HG03378 (cell line): ENCODE measurements around the gene CCL28.
"Not testable (repeated sequence)": the region's sequence is repeated elsewhere in the genome, so short reads cannot be mapped to it uniquely, and the experiment has no call there.

ENCODE experiments used
- ATAC-seq: cut with Tn5 transposase; IDR thresholded peaks from one replicate; pipeline ENCODE4 v1.9.1; 2021; ENCODE audit warnings: mild to moderate bottlenecking, moderate library complexity; ENCODE audit not compliant: unreplicated experiment

Gene CCL28, protein sequence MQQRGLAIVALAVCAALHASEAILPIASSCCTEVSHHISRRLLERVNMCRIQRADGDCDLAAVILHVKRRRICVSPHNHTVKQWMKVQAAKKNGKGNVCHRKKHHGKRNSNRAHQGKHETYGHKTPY

DNA sequence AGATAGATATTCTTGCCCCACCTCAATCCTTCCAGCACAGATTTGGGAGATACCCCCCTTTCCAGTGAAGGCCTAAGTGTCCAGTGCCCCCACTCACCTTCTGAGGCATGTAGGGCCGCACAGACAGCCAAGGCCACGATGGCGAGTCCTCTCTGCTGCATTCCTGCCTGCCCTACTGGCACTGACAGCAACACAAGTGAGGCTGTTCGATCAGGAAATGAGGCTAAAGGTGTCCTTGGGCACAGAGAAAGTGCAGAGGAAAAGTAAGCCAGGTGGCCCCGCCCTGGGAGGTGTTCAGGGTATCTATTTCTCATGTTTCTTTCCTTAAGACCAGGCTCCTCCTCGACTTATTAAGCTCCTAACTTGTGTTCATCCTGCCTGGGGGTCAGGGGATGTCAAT, at the start of gene CCL28:
Gene CCL28, minus strand, starts transcription at position 236 of the 400 bp plus-strand sequence. Its CDS starts 75 bp downstream, at position 161.
- no peak for ATAC-seq

DNA sequence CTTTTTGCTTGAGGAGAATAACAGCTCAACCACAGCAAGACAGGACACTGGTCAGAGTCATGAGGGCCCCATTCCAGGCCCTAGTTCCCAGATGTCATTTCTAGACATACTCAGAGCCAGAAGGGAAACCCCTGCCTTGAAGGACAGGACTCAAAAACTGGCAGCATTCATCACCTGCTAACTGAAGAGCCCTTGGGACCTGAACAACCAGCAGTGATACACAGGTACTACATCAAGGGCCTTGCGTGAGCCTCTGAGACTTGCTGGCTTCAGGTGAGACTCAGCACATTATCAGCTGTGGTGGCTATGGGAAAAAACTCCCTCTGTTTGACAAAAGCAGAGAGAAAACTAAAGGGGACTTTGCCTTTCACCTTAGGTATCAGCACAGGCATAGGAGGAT, 48.9 kb upstream of the CCL28 start:
- ATAC-seq: no peak

- no peak for ATAC-seq
Measured at GRCh38 chr5:43456556-43456955, 44.4 kb upstream of the CCL28 start.

DNA sequence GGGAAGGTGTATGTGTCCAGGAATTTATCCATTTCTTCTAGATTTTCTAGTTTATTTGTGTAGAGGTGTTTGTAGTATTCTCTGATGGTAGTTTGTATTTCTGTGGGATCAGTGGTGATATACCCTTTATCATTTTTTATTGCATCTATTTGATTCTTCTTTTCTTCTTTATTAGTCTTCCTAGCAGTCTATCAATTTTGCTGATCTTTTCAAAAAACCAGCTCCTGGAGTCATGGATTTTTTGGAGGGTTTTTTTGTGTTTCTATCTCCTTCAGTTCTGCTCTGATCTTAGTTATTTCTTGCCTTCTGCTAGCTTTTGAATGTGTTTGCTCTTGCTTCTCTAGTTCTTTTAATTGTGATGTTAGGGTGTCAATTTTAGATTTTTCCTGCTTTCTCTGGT, 29.4 kb upstream of the CCL28 start:
- ATAC-seq: not testable (repeated sequence)

DNA sequence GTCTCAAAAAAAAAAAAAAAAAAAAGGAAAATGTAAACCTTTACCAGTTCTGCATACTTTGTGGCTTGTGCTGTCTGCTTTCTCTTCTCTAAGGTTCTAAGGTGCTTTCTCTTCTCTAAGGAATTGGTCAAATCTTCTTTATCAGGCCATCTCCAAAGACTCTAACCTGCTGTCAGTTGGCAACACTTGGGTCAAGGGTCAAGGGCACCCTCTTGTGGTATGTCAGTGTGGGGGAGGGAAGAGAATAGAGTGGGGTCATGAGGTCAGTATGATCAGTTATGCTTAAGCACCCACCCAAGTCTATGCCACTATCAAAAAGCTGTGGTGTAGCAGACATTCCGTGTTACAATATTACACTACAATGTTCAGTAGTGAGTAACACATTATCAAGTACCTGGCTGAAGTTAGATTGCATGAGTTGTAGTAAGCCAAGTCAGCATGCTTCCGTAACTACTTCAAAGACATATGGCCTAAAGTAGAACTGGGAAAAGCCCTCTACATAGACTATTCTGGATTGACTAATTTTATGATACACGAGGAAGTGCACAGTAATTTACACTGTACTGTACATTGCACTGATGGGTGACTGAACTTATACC, 25.0 kb upstream of the CCL28 start:
- no peak for ATAC-seq

GRCh38 chr5:43433382-43433781, 21.2 kb upstream of the CCL28 start:
- no peak for ATAC-seq

- ATAC-seq: no peak
Measured at GRCh38 chr5:43432486-43433375, 20.5 kb upstream of the CCL28 start.

DNA sequence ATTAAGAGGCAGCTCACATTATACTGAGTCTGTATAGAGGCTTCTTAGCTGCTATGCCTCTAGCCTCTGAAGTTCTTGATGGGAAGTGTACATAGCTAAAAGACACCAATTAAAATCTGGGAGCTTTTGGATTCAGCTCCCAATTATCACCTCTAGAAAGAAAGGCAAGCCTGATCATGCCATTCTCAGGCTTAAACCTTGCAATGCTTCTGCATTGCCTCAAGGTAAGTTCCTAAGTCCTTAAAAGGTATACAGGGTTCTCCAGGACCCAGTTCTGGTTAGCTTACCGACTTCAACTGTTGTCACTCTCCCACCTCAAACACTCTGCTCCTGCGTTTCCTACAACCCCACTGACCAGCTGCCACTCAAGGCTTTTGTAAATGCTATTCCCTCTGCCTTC, 17.5 kb upstream of the CCL28 start:
- ATAC-seq: no peak

DNA sequence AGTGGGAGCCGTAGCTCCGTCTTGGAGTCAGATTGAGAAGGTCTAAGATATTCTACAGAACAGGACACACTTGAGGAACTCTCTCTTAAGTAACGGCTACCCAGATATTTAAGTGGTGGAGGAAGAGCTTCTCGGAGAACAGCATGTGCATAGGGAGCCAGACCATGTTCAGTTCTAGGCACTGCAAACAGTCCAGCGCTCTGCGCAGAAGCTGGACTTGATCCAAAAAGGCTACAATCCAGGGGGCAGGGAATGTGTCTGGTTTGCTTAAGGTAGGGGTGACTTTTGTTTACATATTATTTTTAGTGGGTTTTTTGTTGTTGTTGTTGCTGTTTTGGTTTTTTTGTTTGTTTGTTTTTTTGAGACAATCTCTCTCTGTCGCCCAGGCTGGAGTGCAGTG, 16.8 kb upstream of the CCL28 start:
- ATAC-seq: no peak

GRCh38 chr5:43427306-43427705, 15.1 kb upstream of the CCL28 start:
- ATAC-seq: no peak

DNA sequence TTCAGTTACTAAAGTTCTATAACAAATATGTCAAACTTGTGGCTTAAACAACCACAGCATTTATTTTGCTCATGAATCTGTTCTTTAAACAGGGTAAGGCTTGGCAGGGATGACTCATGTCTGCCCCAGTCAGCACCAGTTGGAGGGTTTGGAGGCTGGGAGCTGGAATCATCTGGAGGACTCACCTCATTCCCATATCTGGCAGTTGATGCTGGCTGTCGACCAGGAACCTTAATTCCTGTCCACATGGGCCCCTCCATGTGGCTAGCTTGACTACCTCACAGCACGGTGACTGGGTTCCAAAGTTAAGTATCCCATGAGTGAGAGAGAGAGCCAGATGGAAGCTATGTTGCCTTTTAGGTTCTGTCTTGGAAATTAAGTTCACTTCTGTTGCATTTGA, 13.8 kb upstream of the CCL28 start:
- no peak for ATAC-seq

GRCh38 chr5:43423086-43423485, 10.9 kb upstream of the CCL28 start:
- ATAC-seq: not testable (repeated sequence)

GRCh38 chr5:43422143-43422542, 10.0 kb upstream of the CCL28 start:
- no peak for ATAC-seq

GRCh38 chr5:43421450-43422133, 9.4 kb upstream of the CCL28 start:
- ATAC-seq: no peak

- ATAC-seq: no peak
Measured at GRCh38 chr5:43420241-43420640, 8.1 kb upstream of the CCL28 start.

- no peak for ATAC-seq
Measured at GRCh38 chr5:43418561-43418960, 6.4 kb upstream of the CCL28 start.

GRCh38 chr5:43416803-43417394, 4.7 kb upstream of the CCL28 start:
- no peak for ATAC-seq

DNA sequence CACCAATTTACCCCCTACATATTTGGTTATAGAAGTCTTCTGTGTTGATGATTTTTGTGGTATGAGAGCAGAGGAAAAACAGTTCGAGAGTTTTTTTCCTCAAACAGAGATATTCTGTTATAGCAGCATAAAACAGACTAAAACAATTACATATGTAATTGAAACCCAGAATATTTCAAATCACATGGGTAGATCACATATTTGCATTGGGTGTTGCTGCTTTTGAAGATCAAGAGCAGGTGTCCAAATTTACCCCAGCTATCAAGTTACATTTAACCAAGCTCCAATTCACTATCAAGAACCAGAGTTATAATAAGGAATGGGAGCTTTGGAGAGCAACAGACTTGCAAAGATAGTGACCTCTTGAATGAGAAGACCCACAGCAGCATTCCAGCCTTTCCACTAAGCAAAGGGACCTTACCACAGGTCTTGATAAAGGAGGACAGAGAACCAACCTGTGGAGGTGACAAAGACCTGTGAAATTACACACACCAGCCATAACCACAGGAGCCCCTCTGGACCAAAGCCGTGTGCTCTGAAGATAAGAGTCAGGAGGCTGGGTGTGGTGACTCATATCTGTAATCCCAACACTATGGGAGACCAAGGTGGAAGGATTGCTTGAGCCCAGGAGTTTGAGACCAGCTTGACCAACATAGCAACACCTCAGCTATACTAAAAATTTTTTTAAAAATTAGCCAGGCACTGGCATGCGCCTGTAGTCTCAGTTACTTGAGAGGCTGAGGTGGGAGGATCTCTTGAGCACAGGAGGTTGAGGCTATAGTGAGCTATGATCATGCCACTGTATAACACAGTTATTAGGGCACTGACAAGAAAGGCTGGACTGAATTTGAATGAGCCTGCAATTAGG, 4.0 kb upstream of the CCL28 start:
- no peak for ATAC-seq

DNA sequence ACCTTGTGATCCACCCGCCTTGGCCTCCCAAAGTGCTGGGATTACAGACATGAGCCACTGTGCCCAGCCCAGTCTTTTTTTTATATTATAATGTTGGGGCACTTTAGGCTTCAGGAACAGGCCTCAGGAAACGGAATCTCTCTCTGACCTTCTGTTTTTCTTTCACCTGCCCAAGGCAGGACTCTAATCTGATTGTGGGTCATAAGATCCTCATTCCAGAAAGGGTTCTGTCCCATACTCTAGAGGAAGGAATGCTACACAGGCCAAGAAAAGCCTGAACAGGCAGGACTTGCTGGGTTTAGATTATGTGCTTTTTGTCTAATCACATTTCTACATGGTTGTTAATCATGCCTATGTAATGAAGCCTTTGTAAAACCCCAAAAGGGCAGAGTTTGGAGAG, 1.8 kb upstream of the CCL28 start:
- ATAC-seq: no peak

GRCh38 chr5:43412644-43413043, 453 bp upstream of the CCL28 start:
- no peak for ATAC-seq
